Astrocyte (in vitro differentiated cells and primary cell): ENCODE measurements around the gene PCGF3.

ENCODE experiments used
- CTCF ChIP-seq: IDR thresholded peaks from 2 replicates; pipeline ENCODE4 v1.5.1; 2011; ENCODE audit warnings: low read depth, mild to moderate bottlenecking, inconsistent platforms, low read length, moderate library complexity; ENCODE audit not compliant: insufficient read depth
- EZH2 ChIP-seq: IDR thresholded peaks from 2 replicates; pipeline ENCODE4 v1.6.1; 2012; ENCODE audit warnings: mild to moderate bottlenecking, low read length, inconsistent platforms; ENCODE audit not compliant: insufficient read depth

- TF ChIP-seq CTCF: no peak
- no peak for TF ChIP-seq EZH2
These were observed 95.9 kb downstream of the PCGF3 start for GRCh38 chr4:801436-802124.
